Cardiac septum (tissue), 1 donor: ENCODE results near the gene TSHZ2. TPM values are rescaled to one million over a fixed set of nuclear protein-coding genes. Genes with fewer than 3 reads are reported as not detected.
A peak's percentile ranks its signal among the peaks of the same experiment; 100 is the strongest.
"Not testable (repeated sequence)": the region's sequence is repeated elsewhere in the genome, so short reads cannot be mapped to it uniquely, and the experiment has no call there.

Source experiments
- DNase-seq: peaks from one replicate; pipeline ENCODE4 v3.0.0-alpha.2; 2020; ENCODE audit warnings: low spot score
- intact Hi-C: fragments of 100-400 bp; cut with DNase I; formaldehyde crosslinking; loops from one replicate; pipeline ENCODE4 v1.14.0; 2022
- total RNA-seq: library from RNA; stranded (reverse); fragmentation: NEBNext Ultra II Directional; extraction: Animal tissue kit (Norgen Biotek cat#: 25700); gene quantifications from one replicate; pipeline ENCODE4 v1.2.1, GENCODE V29; 2021
- donor health status: DM: no; HTN: no; CAD: no.

Gene TSHZ2
- total RNA-seq, 1 donor from 2014 or later: 7.5 TPM

GRCh38 chr20:53399592-53400335 lies 427.6 kb downstream of the TSHZ2 start:
- no peak for DNase-seq
- intact Hi-C loops: no loop called here

GRCh38 chr20:53402233-53403005 lies 430.3 kb downstream of the TSHZ2 start:
- DNase-seq: no peak
- intact Hi-C loops: no loop called here

GRCh38 chr20:53403029-53403428 lies 430.9 kb downstream of the TSHZ2 start:
- no peak for DNase-seq
- intact Hi-C loops: no loop called here

GRCh38 chr20:53405139-53405538 lies 433.0 kb downstream of the TSHZ2 start:
- no peak for DNase-seq
- intact Hi-C loops: no loop called here

DNA sequence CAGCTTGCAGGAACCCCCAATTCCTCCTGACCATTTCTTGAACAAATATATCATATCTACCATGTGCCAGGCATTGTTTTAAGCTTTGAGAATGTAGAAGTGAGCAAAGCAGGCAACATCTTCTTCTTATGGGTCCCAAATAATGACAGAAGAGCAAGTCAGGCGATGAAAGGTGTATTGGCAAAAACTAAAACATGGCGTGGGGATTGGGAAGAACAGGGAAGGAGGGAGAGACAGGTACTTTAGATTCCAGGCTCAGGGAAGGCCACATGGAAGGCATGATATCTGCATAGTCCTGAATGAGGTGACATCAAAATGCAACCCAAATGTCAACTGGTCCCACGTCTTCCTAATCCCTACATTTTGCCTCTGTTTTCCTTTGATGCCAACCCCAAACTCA lies 434.4 kb downstream of the TSHZ2 start:
- intact Hi-C loops: no loop called here
- no peak for DNase-seq

GRCh38 chr20:53408691-53409446 lies 436.7 kb downstream of the TSHZ2 start:
- no peak for DNase-seq
- intact Hi-C loops: no loop called here

DNA sequence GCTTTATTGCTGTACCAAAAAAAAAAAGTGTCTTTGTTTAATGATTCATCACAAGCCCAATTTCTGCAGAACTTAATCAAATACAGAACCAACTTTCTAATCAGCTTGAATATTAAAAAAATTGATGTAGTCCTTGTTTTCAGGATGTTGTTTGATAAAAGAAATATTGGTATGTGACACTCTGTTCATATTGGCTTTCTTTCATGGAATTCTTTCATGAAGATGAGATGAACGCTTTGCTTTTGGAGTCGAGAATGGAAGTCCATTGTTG lies 437.2 kb downstream of the TSHZ2 start:
- no peak for DNase-seq
- intact Hi-C loops: no loop called here

GRCh38 chr20:53411129-53411528 lies 439.0 kb downstream of the TSHZ2 start:
- DNase-seq: no peak
- intact Hi-C loops: no loop called here

- no peak for DNase-seq
- intact Hi-C loops: no loop called here
Measured at GRCh38 chr20:53411891-53412290, 439.7 kb downstream of the TSHZ2 start.

- no peak for DNase-seq
- intact Hi-C loops: no loop called here
Measured at GRCh38 chr20:53412577-53413185, 440.5 kb downstream of the TSHZ2 start.

DNA sequence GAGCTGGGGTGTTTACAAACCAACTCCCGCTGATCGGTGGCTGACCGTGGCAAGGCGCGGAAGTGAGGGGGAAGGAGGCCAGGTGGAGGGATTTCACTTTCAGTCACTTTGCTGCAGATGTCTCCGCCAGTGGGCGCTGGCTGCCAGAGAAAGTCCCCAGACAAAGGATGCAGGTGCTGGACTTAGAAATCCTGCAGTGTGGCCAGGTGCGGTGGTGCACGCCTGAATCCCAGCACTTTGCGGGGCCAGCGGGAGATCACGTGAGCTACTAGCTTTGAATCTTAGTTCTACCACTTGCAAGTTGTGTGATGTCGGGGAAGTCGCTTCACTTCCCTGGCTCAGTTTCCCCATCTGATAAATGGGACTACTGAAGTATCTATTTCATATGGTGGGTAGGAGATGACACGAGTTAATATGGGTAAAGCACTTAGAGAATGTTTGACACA lies 441.1 kb downstream of the TSHZ2 start:
- DNase-seq: peak; percentile 78
- intact Hi-C loops: no loop called here

GRCh38 chr20:53413845-53414244 lies 441.7 kb downstream of the TSHZ2 start:
- intact Hi-C loops, DNase-seq: not testable (repeated sequence)

DNA sequence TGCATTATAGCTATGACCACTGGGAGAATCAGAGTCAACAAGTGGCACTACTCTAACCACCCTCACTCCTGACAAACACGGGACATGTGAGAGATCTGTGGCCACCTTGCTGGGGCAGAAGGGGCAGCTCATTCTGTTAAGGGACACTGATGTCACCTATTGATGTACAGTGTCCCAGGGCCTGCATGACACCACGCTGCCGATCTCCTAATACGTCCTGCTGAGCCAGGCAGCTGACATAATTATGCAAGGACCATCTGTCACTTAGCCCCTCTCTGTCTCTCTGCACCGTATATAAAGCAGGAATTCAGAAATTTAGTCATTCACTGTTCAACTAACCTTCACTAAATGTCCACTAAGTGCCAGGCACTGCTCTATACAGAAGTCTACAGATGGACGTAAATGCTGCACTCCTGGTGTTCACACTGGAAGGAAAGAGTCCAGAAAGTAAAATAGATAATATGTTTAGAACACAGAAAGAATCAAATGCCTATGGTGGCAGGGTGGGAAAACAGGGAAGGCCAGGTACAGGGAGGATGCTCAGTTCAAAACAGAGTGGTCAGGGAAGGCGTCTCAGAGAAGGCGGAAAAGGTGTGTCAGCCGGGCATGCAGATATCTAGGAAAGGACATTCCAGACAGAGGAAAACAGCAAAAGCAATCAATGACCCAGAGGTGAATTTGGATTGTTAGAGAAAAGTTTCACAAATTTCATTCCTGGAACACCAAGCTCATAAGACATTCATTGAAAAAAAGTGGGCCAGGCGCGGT lies 447.7 kb downstream of the TSHZ2 start:
- intact Hi-C loops: no loop called here
- peak; percentile 44 for DNase-seq

GRCh38 chr20:53421343-53421742 lies 449.2 kb downstream of the TSHZ2 start:
- intact Hi-C loops: no loop called here
- no peak for DNase-seq

DNA sequence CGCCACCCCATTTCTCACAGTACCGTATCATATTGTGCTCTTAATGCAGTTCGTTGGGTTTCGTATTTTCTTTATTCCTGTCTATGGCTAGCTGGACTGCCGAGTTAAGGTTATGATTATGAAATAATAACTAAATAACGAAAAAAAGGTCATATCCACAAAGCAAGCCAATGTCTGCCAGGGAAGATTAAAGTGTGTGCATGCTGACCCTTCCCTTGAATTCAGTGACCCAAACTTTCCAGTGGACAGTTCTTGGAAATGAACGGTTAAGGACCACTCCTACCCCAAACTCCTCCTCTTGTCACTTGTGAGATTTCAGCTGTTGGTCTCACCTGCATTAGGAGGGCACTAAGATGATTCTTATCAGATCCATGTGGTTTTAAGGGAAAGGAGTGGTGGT lies 449.9 kb downstream of the TSHZ2 start:
- no peak for DNase-seq
- intact Hi-C loops: no loop called here

- intact Hi-C loops: no loop called here
- no peak for DNase-seq
Measured at GRCh38 chr20:53423587-53424146, 451.5 kb downstream of the TSHZ2 start.

- intact Hi-C loops: no loop called here
- DNase-seq: no peak
Measured at GRCh38 chr20:53425481-53425880, 453.3 kb downstream of the TSHZ2 start.

GRCh38 chr20:53425941-53426340 lies 453.8 kb downstream of the TSHZ2 start:
- intact Hi-C loops: no loop called here
- DNase-seq: no peak

DNA sequence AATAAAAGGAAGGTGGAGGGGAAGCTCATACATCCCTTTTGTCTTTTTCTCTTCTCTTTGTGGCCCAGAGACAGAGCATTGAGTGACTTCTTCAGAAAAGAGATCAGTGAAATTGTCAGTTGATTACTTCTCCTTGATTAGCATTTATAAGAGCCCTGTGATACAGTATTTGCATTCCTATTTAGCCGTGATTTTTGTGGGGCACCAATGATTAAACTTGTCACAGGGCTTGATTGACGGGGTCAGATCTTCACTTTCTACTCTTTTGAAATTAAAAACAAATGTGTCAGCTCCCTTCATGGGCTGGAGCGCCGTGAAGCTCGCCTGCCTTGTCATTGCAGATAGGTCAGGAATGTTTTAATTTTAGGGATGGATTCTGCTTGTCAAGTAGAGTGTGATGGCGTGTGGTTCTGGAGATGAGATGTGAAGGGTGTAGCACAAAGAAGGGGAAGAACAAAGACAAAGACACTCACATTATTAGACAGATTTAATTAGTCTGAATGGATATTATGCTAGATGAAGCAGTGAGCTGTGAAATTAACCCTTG lies 454.7 kb downstream of the TSHZ2 start:
- intact Hi-C loops: no loop called here

More for the DNA sequence above, 454.7 kb downstream of the TSHZ2 start:
- no peak for DNase-seq
